ENCODE data around the gene NKAPD1. TPM values are rescaled to one million over a fixed set of nuclear protein-coding genes. Genes with fewer than 3 reads are reported as not detected.

Gene NKAPD1
- total RNA-seq, 1 donor from 2014 or later = 12.6 TPM

Other genes with a start within 250 kb of the NKAPD1 start
- 19.5 and 20.7 TPM in 2 replicates for gene ALG9, start 202.7 kb upstream of the NKAPD1 start, total RNA-seq
- gene FDXACB1, start 195.1 kb upstream of the NKAPD1 start, total RNA-seq = 1.3 and 1.4 TPM in 2 replicates
- gene CFAP68, start 194.8 kb upstream of the NKAPD1 start, total RNA-seq = 4.1 and 5.1 TPM in 2 replicates
- gene CRYAB, start 162.5 kb upstream of the NKAPD1 start, total RNA-seq = 0.13 TPM in 2 replicates
- gene HSPB2, start 161.6 kb upstream of the NKAPD1 start, total RNA-seq = not detected in 2 replicates
- 0.13 and 0.39 TPM in 2 replicates for gene C11orf52, start 155.4 kb upstream of the NKAPD1 start, total RNA-seq
- gene DIXDC1, start 137.0 kb upstream of the NKAPD1 start, total RNA-seq = 5.7 and 5.9 TPM in 2 replicates
- 22.8 and 30.0 TPM in 2 replicates for gene DLAT, start 48.9 kb upstream of the NKAPD1 start, total RNA-seq
- 0.51 and 1.2 TPM in 2 replicates for gene PIH1D2, start 282 bp upstream of the NKAPD1 start, total RNA-seq
- 69.8 and 111 TPM in 2 replicates for gene TIMM8B, start 12.5 kb downstream of the NKAPD1 start, total RNA-seq
- gene SDHD, start 12.6 kb downstream of the NKAPD1 start, total RNA-seq = 179 and 235 TPM in 2 replicates
- gene IL18, start 89.8 kb downstream of the NKAPD1 start, total RNA-seq = not detected in 2 replicates
- gene TEX12, start 93.1 kb downstream of the NKAPD1 start, total RNA-seq = not detected in 2 replicates
- gene BCO2, start 101.2 kb downstream of the NKAPD1 start, total RNA-seq = 0.13 and 0.63 TPM in 2 replicates
- 21.0 and 24.8 TPM in 2 replicates for gene PTS, start 152.1 kb downstream of the NKAPD1 start, total RNA-seq
- not detected in 2 replicates for gene PLET1, start 186.6 kb downstream of the NKAPD1 start, total RNA-seq